MG63 (cell line): ENCODE measurements around the gene MNX1. TPM values are rescaled to one million over a fixed set of nuclear protein-coding genes. Genes with fewer than 3 reads are reported as not detected.
A peak's percentile ranks its signal among the peaks of the same experiment; 100 is the strongest.

Experiments
- DNase-seq: peaks from one replicate; pipeline ENCODE4 v3.0.0-alpha.2; 2020
- H3K27me3 ChIP-seq: fragments of 250-450 bp; sonication (Bioruptor Pico); 2 replicates; pipeline ENCODE4 v1.5.1; 2020; ENCODE audit warnings: mild to moderate bottlenecking, moderate library complexity
- H3K36me3 ChIP-seq: fragments of 250-450 bp; sonication (Bioruptor Pico); 2 replicates; pipeline ENCODE4 v1.5.1; 2020; ENCODE audit warnings: mild to moderate bottlenecking, moderate library complexity
- H3K4me3 ChIP-seq: fragments of 250-450 bp; sonication (Bioruptor Pico); 2 replicates; pipeline ENCODE4 v1.5.1; 2020; ENCODE audit warnings: mild to moderate bottlenecking, moderate library complexity
- H3K9me3 ChIP-seq: fragments of 250-450 bp; sonication (Bioruptor Pico); 2 replicates; pipeline ENCODE4 v1.5.1; 2020; ENCODE audit warnings: mild to moderate bottlenecking, moderate library complexity
- total RNA-seq: library from RNA; depleted of rRNA; stranded (reverse); fragments of >200 nt; shearing (Covaris generic); gene quantifications from 2 replicates; pipeline ENCODE4 v1.2.3, GENCODE V29; 2014; ENCODE audit warnings: low replicate concordance

The MNX1 gene
- total RNA-seq, 1 experiment from 2014 or later = not detected

- H3K36me3 ChIP-seq = no peaks in the 10 kb centered on the region
- DNase-seq = no peak
- H3K4me3 ChIP-seq = no peak overlapping the region
- peaks cover 4% of the 10 kb centered on the region; the same call in 1 of the 2 replicates for H3K27me3 ChIP-seq
- H3K9me3 ChIP-seq = no peaks in the 10 kb centered on the region
These were observed 9.4 kb upstream of the MNX1 start for GRCh38 chr7:157019718-157020451.

GRCh38 chr7:157018997-157019608, 8.6 kb upstream of the MNX1 start:
- no peaks in the 10 kb centered on the region for H3K9me3 ChIP-seq
- H3K4me3 ChIP-seq = no peak overlapping the region
- peaks cover 4% of the 10 kb centered on the region; the same call in 1 of the 2 replicates for H3K27me3 ChIP-seq
- DNase-seq = no peak
- no peaks in the 10 kb centered on the region for H3K36me3 ChIP-seq

GRCh38 chr7:157018328-157018996, 8.0 kb upstream of the MNX1 start:
- no peak for DNase-seq
- Histone ChIP-seq H3K36me3 (no peaks in the 10 kb centered on the region), H3K9me3 (no peaks in the 10 kb centered on the region), H3K27me3 (peaks cover 4% of the 10 kb centered on the region; the same call in 1 of the 2 replicates), H3K4me3 (no peak overlapping the region)

- H3K36me3 ChIP-seq = no peaks in the 10 kb centered on the region
- H3K9me3 ChIP-seq = no peaks in the 10 kb centered on the region
- no peak for DNase-seq
- H3K27me3 ChIP-seq = peaks cover 4% of the 10 kb centered on the region; the same call in 1 of the 2 replicates
- H3K4me3 ChIP-seq = no peak overlapping the region
These were observed 7.3 kb upstream of the MNX1 start for GRCh38 chr7:157017603-157018327.

GRCh38 chr7:157017149-157017548, 6.7 kb upstream of the MNX1 start:
- peaks cover 2% of the 10 kb centered on the region; the same call in 1 of the 2 replicates for H3K27me3 ChIP-seq
- H3K9me3 ChIP-seq = no peaks in the 10 kb centered on the region
- H3K4me3 ChIP-seq = no peak overlapping the region
- no peaks in the 10 kb centered on the region for H3K36me3 ChIP-seq
- DNase-seq = no peak

GRCh38 chr7:157016352-157017041, 6.0 kb upstream of the MNX1 start:
- H3K9me3 ChIP-seq = no peaks in the 10 kb centered on the region
- DNase-seq = no peak
- peaks cover under 1% of the 10 kb centered on the region; the same call in 1 of the 2 replicates for H3K27me3 ChIP-seq
- H3K36me3 ChIP-seq = no peaks in the 10 kb centered on the region
- H3K4me3 ChIP-seq = no peak overlapping the region

GRCh38 chr7:157016024-157016351, 5.5 kb upstream of the MNX1 start:
- H3K4me3 ChIP-seq = no peak overlapping the region
- no peak for DNase-seq
- H3K9me3 ChIP-seq = no peaks in the 10 kb centered on the region
- H3K36me3 ChIP-seq = no peaks in the 10 kb centered on the region
- H3K27me3 ChIP-seq = no peaks in the 10 kb centered on the region; the same call in 1 of the 2 replicates

GRCh38 chr7:157014635-157015555, 4.4 kb upstream of the MNX1 start:
- H3K27me3 ChIP-seq = no peaks in the 10 kb centered on the region
- no peaks in the 10 kb centered on the region for H3K9me3 ChIP-seq
- DNase-seq = no peak
- no peak overlapping the region for H3K4me3 ChIP-seq
- H3K36me3 ChIP-seq = no peaks in the 10 kb centered on the region

GRCh38 chr7:157013602-157014549, 3.4 kb upstream of the MNX1 start:
- Histone ChIP-seq H3K36me3 (no peaks in the 10 kb centered on the region), H3K9me3 (no peaks in the 10 kb centered on the region), H3K4me3 (no peak overlapping the region), H3K27me3 (no peaks in the 10 kb centered on the region)
- no peak for DNase-seq

GRCh38 chr7:157013101-157013500, 2.6 kb upstream of the MNX1 start:
- Histone ChIP-seq H3K4me3 (no peak overlapping the region), H3K9me3 (no peaks in the 10 kb centered on the region), H3K36me3 (no peaks in the 10 kb centered on the region), H3K27me3 (no peaks in the 10 kb centered on the region)
- no peak for DNase-seq

- H3K9me3 ChIP-seq = no peaks in the 10 kb centered on the region
- H3K4me3 ChIP-seq = no peak overlapping the region
- H3K36me3 ChIP-seq = no peaks in the 10 kb centered on the region
- DNase-seq = no peak
- no peaks in the 10 kb centered on the region for H3K27me3 ChIP-seq
These were observed 1.7 kb upstream of the MNX1 start for GRCh38 chr7:157012113-157012547.

- Histone ChIP-seq H3K4me3 (no peak overlapping the region), H3K27me3 (no peaks in the 10 kb centered on the region)
- no peak for DNase-seq
These were observed 1.1 kb upstream of the MNX1 start for GRCh38 chr7:157011333-157012112.

GRCh38 chr7:157009778-157010587, 480 bp downstream of the MNX1 start:
- Histone ChIP-seq H3K9me3 (no peaks in the 10 kb centered on the region), H3K36me3 (no peaks in the 10 kb centered on the region), H3K4me3 (peak overlapping the region; percentile 58), H3K27me3 (no peaks in the 10 kb centered on the region)
- DNase-seq = no peak

More at GRCh38 chr7:157011333-157012112, 1.1 kb upstream of the MNX1 start:
- no peaks in the 10 kb centered on the region for H3K36me3 ChIP-seq
- no peaks in the 10 kb centered on the region for H3K9me3 ChIP-seq
